ENCODE data around the gene TTLL12.

The TTLL12 gene

GRCh38 chr22:43213962-43214361, 27.0 kb upstream of the TTLL12 start:
- DNase-seq (ENCODE audit: low spot score) = no peak

GRCh38 chr22:43213051-43213450, 26.1 kb upstream of the TTLL12 start:
- no peak for DNase-seq (ENCODE audit: low spot score)

GRCh38 chr22:43212434-43212952, 25.6 kb upstream of the TTLL12 start:
- DNase-seq (ENCODE audit: low spot score) = no peak

- DNase-seq (ENCODE audit: low spot score) = no peak
These were observed 25.1 kb upstream of the TTLL12 start for GRCh38 chr22:43211941-43212433.

GRCh38 chr22:43210631-43211515, 23.9 kb upstream of the TTLL12 start:
- no peak for DNase-seq (ENCODE audit: low spot score)

GRCh38 chr22:43209971-43210370, 23.0 kb upstream of the TTLL12 start:
- no peak for DNase-seq (ENCODE audit: low spot score)

- no peak for DNase-seq (ENCODE audit: low spot score)
These were observed 22.6 kb upstream of the TTLL12 start for GRCh38 chr22:43209523-43209890.

- DNase-seq (ENCODE audit: low spot score) = no peak
These were observed 22.0 kb upstream of the TTLL12 start for GRCh38 chr22:43208703-43209522.

GRCh38 chr22:43207849-43208702, 21.1 kb upstream of the TTLL12 start:
- DNase-seq (ENCODE audit: low spot score) = no peak

- DNase-seq (ENCODE audit: low spot score) = no peak
These were observed 20.5 kb upstream of the TTLL12 start for GRCh38 chr22:43207386-43207785.

- no peak for DNase-seq (ENCODE audit: low spot score)
These were observed 19.7 kb upstream of the TTLL12 start for GRCh38 chr22:43206509-43207161.

- no peak for DNase-seq (ENCODE audit: low spot score)
These were observed 19.0 kb upstream of the TTLL12 start for GRCh38 chr22:43205748-43206508.

GRCh38 chr22:43205261-43205691, 18.3 kb upstream of the TTLL12 start:
- no peak for DNase-seq (ENCODE audit: low spot score)

GRCh38 chr22:43203471-43203981, 16.6 kb upstream of the TTLL12 start:
- no peak for DNase-seq (ENCODE audit: low spot score)

- no peak for DNase-seq (ENCODE audit: low spot score)
These were observed 15.9 kb upstream of the TTLL12 start for GRCh38 chr22:43202756-43203410.

- no peak for DNase-seq (ENCODE audit: low spot score)
These were observed 15.4 kb upstream of the TTLL12 start for GRCh38 chr22:43202326-43202725.

GRCh38 chr22:43201486-43202219, 14.7 kb upstream of the TTLL12 start:
- DNase-seq (ENCODE audit: low spot score) = no peak

GRCh38 chr22:43200555-43200954, 13.6 kb upstream of the TTLL12 start:
- DNase-seq (ENCODE audit: low spot score) = no peak

- no peak for DNase-seq (ENCODE audit: low spot score)
These were observed 13.1 kb upstream of the TTLL12 start for GRCh38 chr22:43200031-43200430.
